Right lobe of liver (tissue), 4 donors: Measurements from ENCODE around the gene ADSS1.

ENCODE experiments used
- POLR2A ChIP-seq: fragments of 450-650 bp; IDR thresholded peaks from one replicate; pipeline ENCODE4 v1.6.1; 2017; ENCODE audit warnings: antibody characterized with exemption, mild to moderate bottlenecking
- TF ChIP-seq, protein P1 (sequence below), 4 donors: fragments of 200-600 bp in 3 of 4; fragments of 450-650 bp in 1 of 4; IDR thresholded peaks; one replicate each; pipeline versions ENCODE4 v1.5.1 to v1.8.0; 2016 to 2022; ENCODE audit warnings: antibody characterized with exemption in 4 of 4, mild to moderate bottlenecking in 2 of 4
- donor health status: DM: no; HTN: no; CAD: no.
- donor health status: DM: no; HTN: no; CAD: no.
- donor health status: DM: no; HTN: yes; CAD: no.

DNA sequence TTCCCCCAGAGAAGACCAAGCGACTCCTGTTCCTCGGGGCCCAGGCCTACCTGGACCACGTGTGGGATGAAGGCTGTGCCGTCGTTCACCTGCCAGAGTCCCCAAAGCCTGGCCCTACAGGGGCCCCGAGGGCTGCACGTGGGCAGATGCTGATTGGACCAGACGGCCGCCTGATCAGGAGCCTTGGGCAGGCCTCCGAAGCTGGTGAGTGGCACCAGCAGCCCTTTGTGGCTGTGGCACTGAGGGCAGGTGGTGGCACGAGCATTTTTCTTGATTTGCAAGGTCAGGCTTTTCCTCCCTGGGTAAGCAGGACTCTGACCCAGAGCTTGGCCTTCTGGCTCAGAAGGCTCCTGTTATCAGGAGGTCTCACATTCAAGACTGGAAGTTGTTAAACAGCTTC, 31.6 kb downstream of the ADSS1 start:
- TF ChIP-seq, protein P1, sequence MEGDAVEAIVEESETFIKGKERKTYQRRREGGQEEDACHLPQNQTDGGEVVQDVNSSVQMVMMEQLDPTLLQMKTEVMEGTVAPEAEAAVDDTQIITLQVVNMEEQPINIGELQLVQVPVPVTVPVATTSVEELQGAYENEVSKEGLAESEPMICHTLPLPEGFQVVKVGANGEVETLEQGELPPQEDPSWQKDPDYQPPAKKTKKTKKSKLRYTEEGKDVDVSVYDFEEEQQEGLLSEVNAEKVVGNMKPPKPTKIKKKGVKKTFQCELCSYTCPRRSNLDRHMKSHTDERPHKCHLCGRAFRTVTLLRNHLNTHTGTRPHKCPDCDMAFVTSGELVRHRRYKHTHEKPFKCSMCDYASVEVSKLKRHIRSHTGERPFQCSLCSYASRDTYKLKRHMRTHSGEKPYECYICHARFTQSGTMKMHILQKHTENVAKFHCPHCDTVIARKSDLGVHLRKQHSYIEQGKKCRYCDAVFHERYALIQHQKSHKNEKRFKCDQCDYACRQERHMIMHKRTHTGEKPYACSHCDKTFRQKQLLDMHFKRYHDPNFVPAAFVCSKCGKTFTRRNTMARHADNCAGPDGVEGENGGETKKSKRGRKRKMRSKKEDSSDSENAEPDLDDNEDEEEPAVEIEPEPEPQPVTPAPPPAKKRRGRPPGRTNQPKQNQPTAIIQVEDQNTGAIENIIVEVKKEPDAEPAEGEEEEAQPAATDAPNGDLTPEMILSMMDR (IDR thresholded peaks at IDR 0.05): no peak
- TF ChIP-seq POLR2A: no peak
